ENCODE data around the gene STAB1. TPM values are rescaled to one million over a fixed set of nuclear protein-coding genes. Genes with fewer than 3 reads are reported as not detected.

Gene STAB1
- total and polyA plus RNA-seq, 8 donors = 8.2 to 140 (median 50.5) TPM

DNA sequence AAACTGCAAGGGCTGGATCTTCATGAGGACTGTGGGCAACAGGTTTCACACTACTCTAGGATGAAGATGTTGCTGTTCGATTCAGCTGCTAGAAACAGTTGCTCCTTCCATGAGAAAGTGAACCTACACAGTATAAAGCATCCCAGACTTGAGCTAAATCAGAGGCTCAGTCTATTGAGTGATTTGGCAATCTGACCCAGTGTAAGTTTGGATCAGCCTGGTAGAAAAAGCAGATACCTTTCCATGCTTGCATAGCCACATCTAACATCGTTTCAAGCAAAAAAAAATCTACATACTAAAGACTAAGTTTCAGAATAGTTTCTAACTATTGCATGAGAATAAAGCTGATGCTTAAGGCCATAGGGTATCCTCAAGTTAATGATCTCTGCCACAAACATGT lies 45.9 kb downstream of the STAB1 start:
- no peak for ATAC-seq
- Histone ChIP-seq H3K27me3 (no peaks in the 10 kb centered on the region), H3K27ac (no peak overlapping the region), H3K4me3 (no peak overlapping the region), H3K36me3 (peaks cover 0 to 6% (median 0%) of the 10 kb centered on the region in 3 donors), H3K4me1 (peaks cover 12 to 25% (median 13%) of the 10 kb centered on the region in 3 donors), H3K9me3 (no peaks in the 10 kb centered on the region)
- intact Hi-C loops (cut with DNase I) = no loop called here
- no peak for FAIRE-seq
- DNase-seq = no peak
- 77 to 82% methylated on average over 2 of the region's 2 CpGs for WGBS, 2 donors
- TF ChIP-seq, protein P1, sequence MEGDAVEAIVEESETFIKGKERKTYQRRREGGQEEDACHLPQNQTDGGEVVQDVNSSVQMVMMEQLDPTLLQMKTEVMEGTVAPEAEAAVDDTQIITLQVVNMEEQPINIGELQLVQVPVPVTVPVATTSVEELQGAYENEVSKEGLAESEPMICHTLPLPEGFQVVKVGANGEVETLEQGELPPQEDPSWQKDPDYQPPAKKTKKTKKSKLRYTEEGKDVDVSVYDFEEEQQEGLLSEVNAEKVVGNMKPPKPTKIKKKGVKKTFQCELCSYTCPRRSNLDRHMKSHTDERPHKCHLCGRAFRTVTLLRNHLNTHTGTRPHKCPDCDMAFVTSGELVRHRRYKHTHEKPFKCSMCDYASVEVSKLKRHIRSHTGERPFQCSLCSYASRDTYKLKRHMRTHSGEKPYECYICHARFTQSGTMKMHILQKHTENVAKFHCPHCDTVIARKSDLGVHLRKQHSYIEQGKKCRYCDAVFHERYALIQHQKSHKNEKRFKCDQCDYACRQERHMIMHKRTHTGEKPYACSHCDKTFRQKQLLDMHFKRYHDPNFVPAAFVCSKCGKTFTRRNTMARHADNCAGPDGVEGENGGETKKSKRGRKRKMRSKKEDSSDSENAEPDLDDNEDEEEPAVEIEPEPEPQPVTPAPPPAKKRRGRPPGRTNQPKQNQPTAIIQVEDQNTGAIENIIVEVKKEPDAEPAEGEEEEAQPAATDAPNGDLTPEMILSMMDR (IDR thresholded peaks at IDR 0.05) = no peak

DNA sequence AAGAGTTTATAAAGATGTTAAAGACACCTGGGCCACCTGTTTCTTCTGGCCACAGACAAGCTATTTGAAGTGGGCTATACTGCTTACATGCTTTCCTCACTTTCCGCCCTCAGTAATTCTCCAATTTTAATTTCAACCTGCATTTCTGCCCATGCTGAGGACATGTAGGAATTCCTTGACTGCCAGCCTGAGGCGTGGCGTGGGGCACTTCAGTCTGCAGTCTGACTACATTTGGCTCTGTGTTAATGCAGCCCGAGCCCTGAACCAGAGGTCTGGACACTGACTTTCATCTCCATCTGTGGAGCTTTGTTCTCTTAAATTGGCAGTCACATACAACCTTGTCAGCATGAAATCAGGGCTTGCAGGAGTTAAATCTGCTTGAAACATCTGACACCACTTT lies 49.8 kb downstream of the STAB1 start:
- DNase-seq = no peak

DNA sequence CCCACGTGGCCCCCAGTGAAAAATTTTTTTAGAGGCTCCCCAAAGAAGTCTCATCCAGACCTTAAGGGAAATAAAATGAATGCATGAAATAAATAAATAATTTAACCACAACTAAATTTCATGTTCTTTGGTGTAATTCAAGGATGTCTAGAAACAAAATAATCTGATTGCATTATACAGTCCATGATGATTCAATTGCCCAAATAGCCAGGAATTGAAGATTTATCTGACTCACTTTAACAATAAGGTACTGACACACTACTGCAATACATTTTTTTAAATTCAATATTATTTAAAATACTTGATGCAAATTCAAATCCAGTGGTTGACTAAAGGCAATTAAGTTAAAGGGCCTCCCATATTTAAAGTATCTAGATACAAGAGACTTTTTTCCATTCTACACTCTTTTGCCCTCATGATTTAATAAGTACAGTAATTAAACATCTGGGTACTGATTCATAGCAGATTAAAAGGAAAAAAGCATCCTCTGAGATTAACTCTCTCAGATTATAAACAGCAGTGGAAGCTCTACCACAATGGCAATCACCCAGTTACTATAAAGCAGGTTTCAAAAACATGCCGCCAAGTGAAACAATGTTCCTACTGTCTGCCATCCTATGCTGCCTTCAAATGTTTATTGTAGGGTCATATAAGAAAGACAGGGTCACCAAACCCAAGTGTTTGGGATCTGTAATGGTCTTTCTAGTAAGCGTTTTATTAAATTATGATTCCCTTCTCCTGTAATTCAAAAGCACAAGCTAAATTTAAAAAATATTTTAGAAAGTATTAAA lies 51.2 kb downstream of the STAB1 start:
- intact Hi-C loops (cut with DNase I) = no loop called here
- ATAC-seq (no peak), FAIRE-seq (no peak), DNase-seq (no peak)
- Histone ChIP-seq H3K4me3 (no peak overlapping the region), H3K4me1 (no peaks in the 10 kb centered on the region), H3K36me3 (peaks cover 0 to 36% (median 18%) of the 10 kb centered on the region in 3 donors), H3K27me3 (no peaks in the 10 kb centered on the region), H3K9me3 (no peaks in the 10 kb centered on the region), H3K27ac (no peak overlapping the region)
- WGBS, 2 donors = 81 to 90% methylated on average over 3 of the region's 3 CpGs
- TF ChIP-seq, protein P1 (IDR thresholded peaks at IDR 0.05) = no peak

More for the DNA sequence above, 49.8 kb downstream of the STAB1 start:
- 88 to 89% methylated on average over 4 of the region's 4 CpGs for WGBS, 2 donors
- H3K9me3 ChIP-seq = no peaks in the 10 kb centered on the region
- peaks cover 0 to 30% (median 11%) of the 10 kb centered on the region in 3 donors for H3K36me3 ChIP-seq
- H3K4me3 ChIP-seq = no peak overlapping the region
- no peak overlapping the region for H3K27ac ChIP-seq
- no peaks in the 10 kb centered on the region for H3K27me3 ChIP-seq
- H3K4me1 ChIP-seq = peaks cover 0 to 4% (median 3%) of the 10 kb centered on the region in 3 donors
- ATAC-seq (no peak), FAIRE-seq (no peak)
- TF ChIP-seq, protein P1 (IDR thresholded peaks at IDR 0.05) = no peak
- intact Hi-C loops (cut with DNase I) = no loop called here

DNA sequence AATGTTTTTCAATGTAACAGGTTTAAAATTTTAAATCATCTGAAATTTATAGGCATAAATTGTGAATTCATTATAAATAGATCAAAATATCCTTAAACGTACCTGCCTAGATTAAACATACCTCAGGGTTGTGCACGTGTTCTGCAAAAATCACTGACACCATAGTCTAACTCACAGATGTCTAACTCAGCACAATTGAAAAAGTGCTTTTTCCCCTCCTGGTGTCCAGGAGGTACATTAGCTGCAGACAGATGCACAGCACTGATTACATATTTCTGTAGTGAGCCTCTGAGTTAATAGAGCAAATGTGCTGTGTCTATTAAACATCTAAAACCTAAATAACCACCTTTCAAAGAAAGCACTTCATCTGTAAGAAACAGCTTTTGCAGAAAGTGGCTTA lies 52.0 kb downstream of the STAB1 start:
- intact Hi-C loops (cut with DNase I) = no loop called here
- Histone ChIP-seq H3K9me3 (no peaks in the 10 kb centered on the region), H3K36me3 (peaks cover 0 to 36% (median 18%) of the 10 kb centered on the region in 3 donors), H3K27me3 (no peaks in the 10 kb centered on the region), H3K4me1 (no peaks in the 10 kb centered on the region), H3K27ac (no peak overlapping the region), H3K4me3 (no peak overlapping the region)
- WGBS, 2 donors = 69 to 77% methylated on average over 2 of the region's 2 CpGs
- DNase-seq (no peak), ATAC-seq (peak in 1 of 4 donors; percentile 60), FAIRE-seq (no peak)
- TF ChIP-seq, protein P1 (IDR thresholded peaks at IDR 0.05) = no peak

DNA sequence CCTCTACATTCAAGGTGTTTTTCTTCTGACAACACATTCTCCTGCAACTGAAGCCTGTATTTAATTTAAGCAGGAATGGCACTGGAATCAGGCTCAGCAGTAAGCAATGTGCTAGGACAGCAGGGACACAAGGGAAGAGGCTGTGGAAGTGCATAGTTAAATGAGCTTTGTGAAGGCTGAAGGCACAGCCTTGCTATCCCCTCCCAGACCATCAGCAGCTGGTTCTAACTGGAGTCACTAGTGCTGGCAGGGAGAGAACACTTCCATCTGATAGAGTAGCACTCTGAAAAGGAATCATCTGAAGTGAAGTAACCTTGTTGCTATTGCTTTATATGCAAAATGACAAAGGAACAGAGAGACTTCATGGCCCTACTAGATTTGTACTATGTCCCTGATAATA lies 56.0 kb downstream of the STAB1 start:
- Histone ChIP-seq H3K27me3 (no peaks in the 10 kb centered on the region), H3K27ac (no peak overlapping the region), H3K9me3 (no peaks in the 10 kb centered on the region), H3K36me3 (peaks cover 0 to 30% (median 18%) of the 10 kb centered on the region in 3 donors), H3K4me3 (no peak overlapping the region), H3K4me1 (peaks cover 18 to 22% (median 20%) of the 10 kb centered on the region in 3 donors)
- intact Hi-C loops (cut with DNase I) = no loop called here
- DNase-seq = no peak
- TF ChIP-seq, protein P1 (IDR thresholded peaks at IDR 0.05) = no peak
- no peak for ATAC-seq
- no peak for FAIRE-seq
